ENCODE results near the gene DGCR8.

Gene DGCR8

DNA sequence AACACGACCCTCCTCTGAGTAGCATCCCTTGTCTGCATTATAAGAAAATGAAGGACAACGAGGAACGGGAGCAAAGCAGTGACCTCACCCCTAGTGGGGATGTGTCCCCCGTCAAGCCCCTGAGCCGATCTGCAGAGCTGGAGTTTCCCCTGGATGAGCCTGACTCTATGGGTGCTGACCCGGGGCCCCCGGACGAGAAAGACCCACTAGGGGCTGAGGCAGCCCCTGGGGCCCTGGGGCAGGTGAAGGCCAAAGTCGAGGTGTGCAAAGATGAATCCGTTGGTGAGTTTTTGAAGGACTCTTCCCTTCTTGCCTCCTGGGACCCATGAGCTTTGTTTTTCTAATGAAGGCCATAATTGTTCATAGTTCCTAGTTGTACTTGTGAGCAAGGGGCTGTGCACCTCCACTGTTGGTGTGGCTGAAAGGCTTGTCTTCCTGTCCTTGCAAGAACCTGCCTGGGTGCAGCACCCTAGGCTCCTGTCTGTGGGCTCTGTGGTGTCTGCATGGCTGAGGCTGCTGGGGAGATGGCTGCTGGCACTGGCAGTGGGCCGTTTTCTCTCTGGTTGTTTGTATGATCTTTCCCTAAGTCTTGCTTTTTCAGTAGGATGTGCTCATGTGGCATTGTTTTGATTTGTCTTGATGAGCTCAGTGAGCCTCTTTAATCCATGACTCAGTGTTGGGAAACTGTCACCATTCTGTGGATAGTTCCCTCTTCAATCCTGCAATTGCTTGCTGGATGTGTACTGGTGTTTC, 10.1 kb downstream of the DGCR8 start:
- DNase-seq (ENCODE audit: low read depth in 3 of 3): no peak

GRCh38 chr22:20090730-20091240, 10.7 kb downstream of the DGCR8 start:
- DNase-seq (ENCODE audit: low read depth in 3 of 3): no peak

GRCh38 chr22:20091690-20092476, 11.8 kb downstream of the DGCR8 start:
- DNase-seq (ENCODE audit: low read depth in 3 of 3): no peak

- DNase-seq (ENCODE audit: low read depth in 3 of 3): no peak
Measured at GRCh38 chr22:20092477-20092854, 12.4 kb downstream of the DGCR8 start.

- no peak for DNase-seq (ENCODE audit: low read depth in 3 of 3)
Measured at GRCh38 chr22:20093418-20094196, 13.6 kb downstream of the DGCR8 start.

DNA sequence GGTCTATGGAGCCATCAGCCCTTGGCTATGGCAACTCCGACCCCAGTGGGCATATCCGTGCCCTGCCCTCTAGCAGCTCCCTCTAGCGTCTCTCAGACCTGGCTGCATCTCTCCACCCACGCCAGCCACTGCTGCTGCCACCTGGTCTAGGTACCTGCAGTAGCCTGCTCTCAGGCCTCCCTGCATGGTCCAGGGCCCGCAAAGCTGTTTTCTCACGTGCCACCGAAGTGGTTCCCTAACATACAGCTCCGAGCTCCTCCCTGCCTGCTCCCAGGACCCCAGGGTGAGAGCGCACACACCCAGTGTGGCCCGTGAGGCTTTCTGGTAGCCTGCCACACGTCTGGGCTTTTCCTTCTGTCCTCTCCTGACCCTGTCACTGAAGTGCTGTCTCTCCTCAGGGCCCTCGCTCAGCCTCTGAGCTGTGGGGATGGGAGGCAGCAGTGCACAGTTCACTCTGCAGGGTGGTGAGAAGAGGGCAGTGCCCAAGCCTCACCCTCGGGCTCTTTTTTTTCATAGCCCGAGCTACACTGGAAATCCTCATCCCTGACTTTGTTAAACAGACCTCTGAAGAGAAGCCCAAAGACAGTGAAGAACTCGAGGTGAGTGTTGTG, 14.3 kb downstream of the DGCR8 start:
- DNase-seq (ENCODE audit: low read depth in 3 of 3): no peak

DNA sequence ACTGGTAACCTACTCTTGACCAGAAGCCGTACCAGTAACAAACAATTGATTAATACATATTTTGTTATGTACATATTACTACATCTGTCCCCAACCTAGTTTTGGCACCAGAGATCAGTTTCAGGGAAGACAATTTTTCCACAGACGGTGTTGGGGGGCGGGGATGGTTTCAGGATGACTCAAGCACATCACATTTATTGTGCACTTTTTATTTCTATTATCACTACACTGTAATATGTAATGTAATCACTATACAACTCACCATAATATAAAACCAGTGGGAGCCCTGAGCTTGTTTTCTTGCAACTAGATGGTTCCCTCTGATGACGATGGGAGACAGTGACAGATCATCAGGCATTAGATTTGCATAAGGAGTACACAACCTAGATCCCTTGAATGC, 15.5 kb downstream of the DGCR8 start:
- DNase-seq (ENCODE audit: low read depth in 3 of 3): no peak

DNA sequence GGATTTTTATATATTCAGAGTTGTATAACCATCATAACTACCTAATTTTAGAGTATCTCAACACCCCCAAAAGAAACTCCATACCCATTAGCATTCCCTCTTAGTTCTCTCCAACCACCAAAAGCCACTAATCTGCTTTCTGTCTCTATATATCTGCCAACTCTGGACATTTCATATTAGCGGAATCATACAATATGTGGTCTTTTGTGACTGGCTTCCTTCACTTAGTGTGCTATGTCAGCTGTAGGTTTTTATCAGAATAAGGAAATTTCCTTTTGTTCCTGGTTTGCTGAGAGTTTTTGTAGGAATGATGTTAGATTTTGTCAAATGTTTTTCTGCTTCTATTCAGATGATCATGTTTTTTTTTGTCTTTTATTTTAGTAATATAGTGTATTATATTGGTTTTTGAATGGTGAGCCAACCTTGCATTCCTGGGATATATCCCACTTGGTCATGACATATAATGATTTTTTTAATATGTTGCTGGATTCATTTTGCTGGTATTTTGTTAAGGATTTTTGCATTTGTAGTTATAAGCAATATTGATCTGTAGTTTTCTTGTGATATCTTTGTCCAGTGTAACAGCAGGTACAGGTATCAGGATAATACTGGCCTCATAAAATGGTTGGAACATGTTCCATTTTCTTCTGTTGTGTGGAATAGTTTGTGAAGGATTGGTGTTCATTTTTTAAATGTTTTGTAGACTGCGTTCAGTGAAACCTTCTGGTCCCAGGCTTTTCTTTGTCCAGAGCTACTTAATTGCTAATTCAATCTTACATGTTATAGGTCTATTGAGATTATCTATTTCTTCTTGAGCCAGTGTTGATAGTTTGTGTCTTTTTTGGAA, 16.8 kb downstream of the DGCR8 start:
- no peak for DNase-seq (ENCODE audit: low read depth in 3 of 3)

DNA sequence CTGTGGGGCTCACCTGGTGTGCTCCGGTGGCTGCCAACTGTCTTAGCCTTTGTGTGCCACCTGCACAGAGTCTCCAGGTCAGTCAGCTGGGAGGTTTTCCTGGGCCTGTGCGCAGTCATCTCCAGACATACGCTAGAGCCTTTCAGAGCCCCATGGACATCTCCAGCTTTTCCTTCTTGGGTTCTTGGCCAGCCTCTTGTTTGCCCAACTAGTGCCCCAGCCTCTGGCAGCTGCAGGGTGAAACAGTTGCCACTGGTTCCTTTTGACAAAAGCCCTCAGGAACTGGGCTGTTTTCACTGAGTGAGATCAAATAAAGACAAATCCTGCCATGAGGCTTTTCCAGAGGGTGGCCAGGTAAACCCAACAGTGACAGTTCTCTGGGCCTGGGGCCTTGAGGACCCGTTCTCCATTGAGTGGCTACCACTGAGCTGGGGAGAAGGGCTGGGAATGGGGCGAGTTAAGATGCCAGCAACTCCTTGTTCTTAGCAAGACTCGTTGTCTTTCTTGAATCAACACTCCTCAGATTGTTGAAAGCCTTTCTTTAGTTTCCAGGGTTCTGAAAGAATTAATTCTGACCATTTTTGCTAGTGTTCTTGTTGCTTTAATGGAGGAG, 19.2 kb downstream of the DGCR8 start:
- no peak for DNase-seq (ENCODE audit: low read depth in 3 of 3)

GRCh38 chr22:20101638-20102037, 21.6 kb downstream of the DGCR8 start:
- DNase-seq (ENCODE audit: low read depth in 3 of 3): no peak

DNA sequence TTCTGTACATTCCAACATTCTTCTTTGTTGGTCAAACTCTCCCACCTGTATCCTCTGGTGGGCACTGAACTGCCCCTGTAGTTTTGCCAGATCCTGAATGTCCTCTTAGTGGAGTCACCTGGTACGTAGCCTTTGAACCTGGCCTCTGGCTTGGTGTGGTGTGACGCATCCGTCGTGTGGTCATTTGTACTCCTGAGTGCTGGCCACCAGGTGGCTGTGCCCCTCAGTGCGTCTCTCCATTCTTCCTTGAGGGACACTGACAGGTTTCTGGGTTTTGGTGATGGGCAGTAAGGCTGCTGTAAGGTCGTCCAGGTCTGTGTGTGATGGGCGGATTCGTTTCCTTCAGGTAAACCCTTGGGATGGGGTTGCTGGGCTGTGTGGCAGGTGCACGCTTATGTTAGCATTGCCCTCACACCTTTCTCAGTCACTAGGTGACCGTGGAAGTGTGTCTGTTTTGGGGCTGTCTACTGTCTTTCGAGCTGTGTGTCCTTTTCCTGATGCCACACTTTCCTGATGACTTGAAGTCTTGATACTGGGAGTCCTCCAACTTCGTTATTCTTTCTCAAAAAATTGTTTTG, 22.3 kb downstream of the DGCR8 start:
- no peak for DNase-seq (ENCODE audit: low read depth in 3 of 3)

- no peak for DNase-seq (ENCODE audit: low read depth in 3 of 3)
Measured at GRCh38 chr22:20105456-20106204, 25.6 kb downstream of the DGCR8 start.

DNA sequence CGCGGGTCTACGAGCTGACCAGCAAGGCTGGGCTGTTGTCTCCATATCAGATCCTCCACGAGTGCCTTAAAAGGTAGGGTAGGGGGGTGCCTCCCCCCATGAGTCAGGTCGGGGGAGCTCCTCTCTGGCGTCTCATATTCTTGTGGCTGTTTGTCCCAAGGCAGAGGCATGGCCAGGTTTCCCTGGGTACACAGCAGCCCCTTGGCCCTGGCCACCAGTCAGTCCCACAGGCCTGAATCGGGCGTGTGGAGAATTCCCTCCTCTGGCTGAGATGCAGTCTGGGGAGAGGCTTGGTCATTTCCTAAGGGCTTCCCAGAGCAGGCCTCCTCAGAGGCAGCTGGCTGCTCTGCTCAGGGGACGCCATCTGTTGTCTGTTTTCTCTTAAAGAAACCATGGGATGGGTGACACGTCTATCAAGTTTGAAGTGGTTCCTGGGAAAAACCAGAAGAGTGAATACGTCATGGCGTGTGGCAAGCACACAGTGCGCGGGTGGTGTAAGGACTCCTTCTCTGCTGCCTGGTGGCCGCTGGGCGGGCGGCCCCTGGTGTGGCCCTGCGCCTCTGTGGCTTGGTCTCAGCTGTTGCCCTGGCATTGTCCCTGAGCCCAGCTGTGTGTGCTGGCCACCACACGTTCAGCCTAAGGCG, 26.3 kb downstream of the DGCR8 start:
- DNase-seq (ENCODE audit: low read depth in 3 of 3): no peak

- no peak for DNase-seq (ENCODE audit: low read depth in 3 of 3)
Measured at GRCh38 chr22:20106849-20107237, 26.8 kb downstream of the DGCR8 start.

GRCh38 chr22:20107471-20107901, 27.4 kb downstream of the DGCR8 start:
- DNase-seq (ENCODE audit: low read depth in 3 of 3): no peak

GRCh38 chr22:20107951-20108756, 28.1 kb downstream of the DGCR8 start:
- no peak for DNase-seq (ENCODE audit: low read depth in 3 of 3)

GRCh38 chr22:20108757-20109230, 28.8 kb downstream of the DGCR8 start:
- no peak for DNase-seq (ENCODE audit: low read depth in 3 of 3)

Data from stimulated activated CD4-positive, alpha-beta T cell treated with anti-CD3 and anti-CD28 coated beads, TNF-alpha, amount 100 ng/mL, for 4 hours (primary cell).